ENCODE data around the gene DLG2.

The DLG2 gene

DNA sequence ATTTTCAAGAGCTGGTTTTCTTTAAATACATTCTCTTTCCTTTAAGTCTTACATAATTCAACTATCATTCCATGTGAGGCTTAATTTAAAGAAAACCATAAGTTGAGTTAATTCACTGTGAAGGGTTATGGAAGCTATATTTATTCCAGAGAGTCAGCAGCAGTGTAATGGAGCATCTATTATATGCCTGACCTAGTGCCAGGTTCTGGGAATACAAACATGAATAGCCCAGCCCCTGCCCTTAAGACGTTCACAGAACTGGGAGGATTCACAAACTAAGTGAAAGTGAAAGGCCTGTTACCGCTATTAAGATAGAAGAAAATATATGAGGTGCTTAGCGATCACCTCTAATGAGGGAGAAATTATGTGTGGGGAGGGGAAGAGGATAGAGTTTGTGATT is 1932.1 kb downstream of the DLG2 start:
- WGBS: 88% methylated on average over 3 of the region's 3 CpGs
- H3K27ac ChIP-seq (ENCODE audit: low read length, poor library complexity, severe bottlenecking): no peak overlapping the region
- H4K91ac ChIP-seq (ENCODE audit: low read length): no peak overlapping the region
- H3K9ac ChIP-seq (ENCODE audit: low read length): peak overlapping the region; percentile 18
- H2AK5ac ChIP-seq (ENCODE audit: low read length, severe bottlenecking): no peak overlapping the region
- no peak overlapping the region for H2AFZ ChIP-seq (ENCODE audit: low read depth, low read length)
- no peak overlapping the region for H3K14ac ChIP-seq (ENCODE audit: low read length in 2 of 2)
- no peak overlapping the region for H3K4ac ChIP-seq (ENCODE audit: low read depth in 1 of 2, low read length in 2 of 2)
- H2BK120ac ChIP-seq (ENCODE audit: low read depth, low read length): no peak overlapping the region
- H3K4me2 ChIP-seq (ENCODE audit: low read length, poor library complexity, severe bottlenecking): no peak overlapping the region
- H3K36me3 ChIP-seq (ENCODE audit: control insufficient read depth in 1 of 2, insufficient read depth in 2 of 2, low read depth in 1 of 2, low read length in 2 of 2): no peaks in the 10 kb centered on the region
- no peak for DNase-seq
- H3K79me1 ChIP-seq (replicated peaks; ENCODE audit: low read length, poor library complexity, severe bottlenecking): no peaks in the 10 kb centered on the region
- H2BK5ac ChIP-seq (ENCODE audit: low read depth, low read length, poor library complexity, severe bottlenecking): no peak overlapping the region
- H3K9me3 ChIP-seq (ENCODE audit: control insufficient read depth, low read length): no peaks in the 10 kb centered on the region
- H3K23ac ChIP-seq (ENCODE audit: low read length in 2 of 2): no peak overlapping the region
- no peak overlapping the region for H3K18ac ChIP-seq (ENCODE audit: low read depth in 1 of 2, low read length in 2 of 2)
- peaks cover 0 to 5% of the 10 kb centered on the region in 2 experiments for H3K27me3 ChIP-seq (ENCODE audit: control insufficient read depth in 1 of 2, insufficient read depth in 1 of 2, low read length in 2 of 2)
- H4K8ac ChIP-seq (ENCODE audit: low read length): no peak overlapping the region
- no peak overlapping the region for H2BK12ac ChIP-seq (ENCODE audit: low read length in 2 of 2)
- no peak overlapping the region for H2BK15ac ChIP-seq (ENCODE audit: low read depth, poor library complexity, severe bottlenecking)
- H3K4me1 ChIP-seq (ENCODE audit: control insufficient read depth, insufficient read depth, low read depth, low read length): no peaks in the 10 kb centered on the region
- H3K4me3 ChIP-seq (ENCODE audit: insufficient read depth in 1 of 2, low read depth in 1 of 2, low read length in 2 of 2): no peak overlapping the region

DNA sequence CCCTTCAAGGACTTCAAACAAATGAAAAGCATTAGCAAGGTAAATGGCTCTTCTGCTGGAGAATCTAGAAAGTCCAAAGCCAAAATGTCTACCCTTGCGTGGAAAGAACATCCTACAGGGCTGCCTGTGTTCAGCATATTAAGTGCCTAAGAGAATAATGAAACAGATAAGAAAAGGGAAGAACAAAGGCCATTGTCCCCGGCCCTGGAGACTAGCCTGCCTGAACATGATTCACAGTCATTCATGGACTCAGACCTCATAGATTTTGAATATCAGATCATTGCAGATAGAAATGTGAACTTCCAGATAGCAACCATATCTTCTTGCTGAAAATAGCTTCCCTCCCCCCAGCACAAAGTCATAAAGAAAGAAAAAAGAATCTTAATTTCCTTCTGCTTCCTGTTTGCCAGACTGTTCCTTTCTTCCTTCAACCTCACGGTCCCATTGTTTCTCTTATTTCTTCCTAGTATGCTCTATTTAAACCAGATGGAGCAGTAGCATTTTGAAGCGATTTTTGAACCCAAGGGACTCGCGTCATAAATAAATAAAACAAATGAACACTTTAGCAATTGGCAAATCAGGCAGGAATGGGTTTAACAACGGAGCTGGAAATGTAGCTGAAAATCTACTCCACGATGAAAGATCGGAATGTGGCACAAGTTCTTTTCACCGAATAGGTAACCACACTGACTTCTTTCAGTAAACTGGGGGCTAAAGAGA is 1932.8 kb downstream of the DLG2 start:
- H3K4me2 ChIP-seq (ENCODE audit: low read length, poor library complexity, severe bottlenecking): no peak overlapping the region
- 73% methylated on average over 10 of the region's 10 CpGs for WGBS

DNA sequence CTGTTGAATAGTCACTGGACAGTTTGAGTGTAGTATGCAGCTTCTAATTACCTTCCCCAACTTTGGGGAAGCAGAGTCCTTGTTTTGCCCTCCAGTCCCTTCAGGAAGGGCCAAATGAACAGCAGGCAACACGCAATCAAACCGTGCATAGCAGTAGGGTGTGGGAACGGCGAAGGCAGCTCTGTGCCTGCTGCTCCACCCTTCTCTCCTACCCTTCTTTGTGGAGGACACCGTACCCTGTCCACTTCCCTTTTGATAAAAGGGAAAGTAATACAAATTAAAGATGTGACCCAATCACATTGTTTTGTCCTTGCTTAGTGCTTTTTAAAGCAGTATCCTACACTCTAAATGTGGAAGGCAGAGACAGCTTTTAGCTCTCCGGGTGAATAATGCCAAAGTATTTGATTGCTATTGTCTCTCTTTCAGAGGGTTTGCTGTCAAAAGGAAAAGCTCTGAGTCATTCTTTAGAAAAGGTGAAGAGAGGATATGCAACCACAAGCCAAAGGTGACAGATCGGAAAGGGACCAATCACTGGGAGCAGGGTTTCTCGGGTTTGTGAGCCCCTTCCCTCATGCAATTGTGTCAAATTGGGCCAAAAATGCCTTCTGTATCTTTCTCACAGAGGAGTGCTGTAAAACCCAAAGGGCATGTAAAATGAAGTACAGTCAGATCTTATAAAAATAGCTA is 1933.7 kb downstream of the DLG2 start:
- no peak overlapping the region for H3K18ac ChIP-seq (ENCODE audit: low read depth in 1 of 2, low read length in 2 of 2)
- H3K27ac ChIP-seq (ENCODE audit: low read length, poor library complexity, severe bottlenecking): no peak overlapping the region
- H3K79me1 ChIP-seq (replicated peaks; ENCODE audit: low read length, poor library complexity, severe bottlenecking): no peaks in the 10 kb centered on the region
- H2BK15ac ChIP-seq (ENCODE audit: low read depth, poor library complexity, severe bottlenecking): no peak overlapping the region
- H3K27me3 ChIP-seq (ENCODE audit: control insufficient read depth in 1 of 2, insufficient read depth in 1 of 2, low read length in 2 of 2): peaks cover 0 to 5% of the 10 kb centered on the region in 2 experiments
- no peak overlapping the region for H3K4ac ChIP-seq (ENCODE audit: low read depth in 1 of 2, low read length in 2 of 2)
- H2AK5ac ChIP-seq (ENCODE audit: low read length, severe bottlenecking): no peak overlapping the region
- H2BK12ac ChIP-seq (ENCODE audit: low read length in 2 of 2): no peak overlapping the region
- no peak overlapping the region for H2BK5ac ChIP-seq (ENCODE audit: low read depth, low read length, poor library complexity, severe bottlenecking)
- no peak overlapping the region for H3K14ac ChIP-seq (ENCODE audit: low read length in 2 of 2)
- H4K8ac ChIP-seq (ENCODE audit: low read length): no peak overlapping the region
- no peaks in the 10 kb centered on the region for H3K36me3 ChIP-seq (ENCODE audit: control insufficient read depth in 1 of 2, insufficient read depth in 2 of 2, low read depth in 1 of 2, low read length in 2 of 2)
- no peak overlapping the region for H3K4me2 ChIP-seq (ENCODE audit: low read length, poor library complexity, severe bottlenecking)
- no peak for DNase-seq
- no peak overlapping the region for H3K9ac ChIP-seq (ENCODE audit: low read length)
- H3K4me1 ChIP-seq (ENCODE audit: control insufficient read depth, insufficient read depth, low read depth, low read length): no peaks in the 10 kb centered on the region
- H3K23ac ChIP-seq (ENCODE audit: low read length in 2 of 2): no peak overlapping the region
- H2AFZ ChIP-seq (ENCODE audit: low read depth, low read length): no peak overlapping the region
- no peak overlapping the region for H2BK120ac ChIP-seq (ENCODE audit: low read depth, low read length)
- H3K4me3 ChIP-seq (ENCODE audit: insufficient read depth in 1 of 2, low read depth in 1 of 2, low read length in 2 of 2): no peak overlapping the region
- H4K91ac ChIP-seq (ENCODE audit: low read length): no peak overlapping the region
- no peaks in the 10 kb centered on the region for H3K9me3 ChIP-seq (ENCODE audit: control insufficient read depth, low read length)
- WGBS: 85% methylated on average over 7 of the region's 8 CpGs

More for the DNA sequence above, 1932.8 kb downstream of the DLG2 start:
- Histone ChIP-seq H4K91ac (ENCODE audit: low read length) (no peak overlapping the region), H3K4ac (ENCODE audit: low read depth in 1 of 2, low read length in 2 of 2) (no peak overlapping the region), H3K4me1 (ENCODE audit: control insufficient read depth, insufficient read depth, low read depth, low read length) (no peaks in the 10 kb centered on the region), H2AFZ (ENCODE audit: low read depth, low read length) (no peak overlapping the region), H3K23ac (ENCODE audit: low read length in 2 of 2) (no peak overlapping the region), H2BK5ac (ENCODE audit: low read depth, low read length, poor library complexity, severe bottlenecking) (no peak overlapping the region), H2AK5ac (ENCODE audit: low read length, severe bottlenecking) (no peak overlapping the region), H4K8ac (ENCODE audit: low read length) (no peak overlapping the region), H3K18ac (ENCODE audit: low read depth in 1 of 2, low read length in 2 of 2) (no peak overlapping the region), H2BK12ac (ENCODE audit: low read length in 2 of 2) (no peak overlapping the region), H3K79me1 (replicated peaks; ENCODE audit: low read length, poor library complexity, severe bottlenecking) (no peaks in the 10 kb centered on the region), H3K4me3 (ENCODE audit: insufficient read depth in 1 of 2, low read depth in 1 of 2, low read length in 2 of 2) (peak overlapping the region in 1 of 2 experiments; percentile 54), H2BK15ac (ENCODE audit: low read depth, poor library complexity, severe bottlenecking) (no peak overlapping the region), H3K9me3 (ENCODE audit: control insufficient read depth, low read length) (no peaks in the 10 kb centered on the region), H3K36me3 (ENCODE audit: control insufficient read depth in 1 of 2, insufficient read depth in 2 of 2, low read depth in 1 of 2, low read length in 2 of 2) (no peaks in the 10 kb centered on the region), H3K9ac (ENCODE audit: low read length) (peak overlapping the region; percentile 18), H3K14ac (ENCODE audit: low read length in 2 of 2) (no peak overlapping the region), H2BK120ac (ENCODE audit: low read depth, low read length) (no peak overlapping the region), H3K27ac (ENCODE audit: low read length, poor library complexity, severe bottlenecking) (no peak overlapping the region), H3K27me3 (ENCODE audit: control insufficient read depth in 1 of 2, insufficient read depth in 1 of 2, low read length in 2 of 2) (peaks cover 0 to 5% of the 10 kb centered on the region in 2 experiments)
- no peak for DNase-seq

DNA sequence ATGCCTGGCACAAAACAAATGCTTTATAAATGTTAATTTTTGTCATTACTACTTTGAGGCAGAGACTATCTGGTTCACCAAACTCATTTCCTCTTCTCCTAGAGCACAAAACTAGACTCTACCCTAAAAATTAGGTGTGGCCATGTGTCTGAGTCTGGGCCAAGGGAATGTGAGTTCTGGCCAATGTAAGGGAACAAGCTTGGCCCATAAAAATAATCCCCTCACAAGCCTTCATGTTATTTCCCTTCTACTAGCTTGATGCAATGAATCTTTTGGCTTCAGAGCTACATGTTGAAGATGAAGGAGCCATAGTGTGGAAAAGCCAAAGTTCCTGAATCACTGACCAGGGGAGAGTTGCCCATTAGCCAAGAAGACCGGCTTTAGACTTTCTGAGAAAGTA is 1934.5 kb downstream of the DLG2 start:
- H2BK120ac ChIP-seq (ENCODE audit: low read depth, low read length): no peak overlapping the region
- no peak overlapping the region for H4K91ac ChIP-seq (ENCODE audit: low read length)
- H3K9me3 ChIP-seq (ENCODE audit: control insufficient read depth, low read length): no peaks in the 10 kb centered on the region
- no peak overlapping the region for H2BK12ac ChIP-seq (ENCODE audit: low read length in 2 of 2)
- H3K4me3 ChIP-seq (ENCODE audit: insufficient read depth in 1 of 2, low read depth in 1 of 2, low read length in 2 of 2): no peak overlapping the region
- no peak overlapping the region for H3K4ac ChIP-seq (ENCODE audit: low read depth in 1 of 2, low read length in 2 of 2)
- H3K9ac ChIP-seq (ENCODE audit: low read length): no peak overlapping the region
- peaks cover 0 to 5% of the 10 kb centered on the region in 2 experiments for H3K27me3 ChIP-seq (ENCODE audit: control insufficient read depth in 1 of 2, insufficient read depth in 1 of 2, low read length in 2 of 2)
- H3K4me1 ChIP-seq (ENCODE audit: control insufficient read depth, insufficient read depth, low read depth, low read length): no peaks in the 10 kb centered on the region
- H3K4me2 ChIP-seq (ENCODE audit: low read length, poor library complexity, severe bottlenecking): no peak overlapping the region
- no peak overlapping the region for H3K18ac ChIP-seq (ENCODE audit: low read depth in 1 of 2, low read length in 2 of 2)
- no peak overlapping the region for H2AFZ ChIP-seq (ENCODE audit: low read depth, low read length)
- H2AK5ac ChIP-seq (ENCODE audit: low read length, severe bottlenecking): no peak overlapping the region
- H4K8ac ChIP-seq (ENCODE audit: low read length): no peak overlapping the region
- no peaks in the 10 kb centered on the region for H3K79me1 ChIP-seq (replicated peaks; ENCODE audit: low read length, poor library complexity, severe bottlenecking)
- H3K23ac ChIP-seq (ENCODE audit: low read length in 2 of 2): no peak overlapping the region
- no peaks in the 10 kb centered on the region for H3K36me3 ChIP-seq (ENCODE audit: control insufficient read depth in 1 of 2, insufficient read depth in 2 of 2, low read depth in 1 of 2, low read length in 2 of 2)
- H3K14ac ChIP-seq (ENCODE audit: low read length in 2 of 2): no peak overlapping the region
- no peak overlapping the region for H2BK5ac ChIP-seq (ENCODE audit: low read depth, low read length, poor library complexity, severe bottlenecking)
- DNase-seq: no peak
- no peak overlapping the region for H2BK15ac ChIP-seq (ENCODE audit: low read depth, poor library complexity, severe bottlenecking)
- H3K27ac ChIP-seq (ENCODE audit: low read length, poor library complexity, severe bottlenecking): no peak overlapping the region
- no CpG with 5 or more reads among the region's 1 CpG for WGBS

All from mesenchymal stem cell (in vitro differentiated cells and primary cell).